22Rv1 (cell line): ENCODE results near the gene AFF2.

Source experiments
- CTCF ChIP-seq: fragments of 450-650 bp; IDR thresholded peaks from 2 replicates; pipeline ENCODE4 v1.5.1; 2017; ENCODE audit warnings: mild to moderate bottlenecking
- ZFX ChIP-seq: fragments of 450-650 bp; IDR thresholded peaks from 2 replicates; pipeline ENCODE4 v1.6.1; 2017; ENCODE audit warnings: antibody characterized with exemption, borderline replicate concordance

- TF ChIP-seq CTCF (no peak), ZFX (no peak)
Measured at GRCh38 chrX:148495176-148495575, 5.2 kb upstream of the AFF2 start.
